DND-41 (cell line): Measurements from ENCODE around the gene PDE1C.

ENCODE experiments used
- EZH2 ChIP-seq: IDR thresholded peaks from 3 replicates; pipeline ENCODE4 v1.6.1; 2012; ENCODE audit warnings: borderline replicate concordance, low read depth, mild to moderate bottlenecking, moderate library complexity, low read length, inconsistent platforms; ENCODE audit not compliant: severe bottlenecking
- TF ChIP-seq, protein P1 (sequence below): IDR thresholded peaks from 2 replicates; pipeline ENCODE4 v1.5.1; 2012; ENCODE audit warnings: borderline replicate concordance, low read length, moderate library complexity, mild to moderate bottlenecking; ENCODE audit not compliant: poor library complexity, severe bottlenecking; ENCODE audit errors: extremely low read depth

DNA sequence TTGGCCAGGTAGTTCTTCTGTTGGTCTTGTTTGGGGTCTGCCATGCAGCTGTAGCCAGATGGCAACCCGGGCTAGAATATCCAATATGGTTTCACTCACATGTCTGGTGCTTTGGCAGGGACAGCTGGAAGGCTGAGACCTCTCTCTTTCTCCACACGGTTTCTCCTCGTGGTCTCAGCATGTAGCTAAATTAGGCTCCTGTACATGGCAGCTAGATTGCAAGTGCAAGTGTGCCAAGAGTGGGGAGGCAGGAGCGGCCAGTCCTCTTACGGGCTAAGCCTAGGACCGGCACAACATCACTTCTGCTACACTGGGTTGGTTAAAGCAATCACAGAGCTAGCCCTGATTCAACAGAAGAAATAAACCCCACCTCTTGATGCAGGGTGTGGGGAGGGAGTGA is 9.3 kb upstream of the PDE1C start:
- TF ChIP-seq, protein P1, sequence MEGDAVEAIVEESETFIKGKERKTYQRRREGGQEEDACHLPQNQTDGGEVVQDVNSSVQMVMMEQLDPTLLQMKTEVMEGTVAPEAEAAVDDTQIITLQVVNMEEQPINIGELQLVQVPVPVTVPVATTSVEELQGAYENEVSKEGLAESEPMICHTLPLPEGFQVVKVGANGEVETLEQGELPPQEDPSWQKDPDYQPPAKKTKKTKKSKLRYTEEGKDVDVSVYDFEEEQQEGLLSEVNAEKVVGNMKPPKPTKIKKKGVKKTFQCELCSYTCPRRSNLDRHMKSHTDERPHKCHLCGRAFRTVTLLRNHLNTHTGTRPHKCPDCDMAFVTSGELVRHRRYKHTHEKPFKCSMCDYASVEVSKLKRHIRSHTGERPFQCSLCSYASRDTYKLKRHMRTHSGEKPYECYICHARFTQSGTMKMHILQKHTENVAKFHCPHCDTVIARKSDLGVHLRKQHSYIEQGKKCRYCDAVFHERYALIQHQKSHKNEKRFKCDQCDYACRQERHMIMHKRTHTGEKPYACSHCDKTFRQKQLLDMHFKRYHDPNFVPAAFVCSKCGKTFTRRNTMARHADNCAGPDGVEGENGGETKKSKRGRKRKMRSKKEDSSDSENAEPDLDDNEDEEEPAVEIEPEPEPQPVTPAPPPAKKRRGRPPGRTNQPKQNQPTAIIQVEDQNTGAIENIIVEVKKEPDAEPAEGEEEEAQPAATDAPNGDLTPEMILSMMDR: no peak
- no peak for TF ChIP-seq EZH2
